ENCODE data around the gene ZNF138.
"Not testable (repeated sequence)": the region's sequence is repeated elsewhere in the genome, so short reads cannot be mapped to it uniquely, and the experiment has no call there.

ZNF138 gene

GRCh38 chr7:64838691-64839090 is 44.5 kb downstream of the ZNF138 start:
- DNase-seq (ENCODE audit: insufficient read length, low spot score) (no peak), FAIRE-seq (no peak)
- TF ChIP-seq POLR2AphosphoS5 (IDR thresholded peaks at IDR 0.05; ENCODE audit: low read depth, low read length) = no peak
- no peak for TF ChIP-seq TAF1 (IDR thresholded peaks at IDR 0.05; ENCODE audit: low read depth, low read length)
- no peak for TF ChIP-seq POU2F2 (IDR thresholded peaks at IDR 0.05; ENCODE audit: low read depth, low read length)
- no peak for TF ChIP-seq SPI1 (IDR thresholded peaks at IDR 0.05; ENCODE audit: low read depth, low read length)
- TF ChIP-seq POLR2A (IDR thresholded peaks at IDR 0.05; ENCODE audit: low read depth, low read length) = no peak
- no peak for TF ChIP-seq PAX5 (IDR thresholded peaks at IDR 0.05; ENCODE audit: insufficient read depth, low read length, severe bottlenecking)

GRCh38 chr7:64839910-64840309 is 45.7 kb downstream of the ZNF138 start:
- TF ChIP-seq PAX5 (IDR thresholded peaks at IDR 0.05; ENCODE audit: insufficient read depth, low read length, severe bottlenecking) (no peak), SPI1 (IDR thresholded peaks at IDR 0.05; ENCODE audit: low read depth, low read length) (no peak)
- DNase-seq (ENCODE audit: insufficient read length, low spot score) (no peak), FAIRE-seq (no peak)

- no peak for FAIRE-seq
- no peak for DNase-seq (ENCODE audit: insufficient read length, low spot score)
- TF ChIP-seq PAX5 (IDR thresholded peaks at IDR 0.05; ENCODE audit: insufficient read depth, low read length, severe bottlenecking) = no peak
- no peak for TF ChIP-seq TAF1 (IDR thresholded peaks at IDR 0.05; ENCODE audit: low read depth, low read length)
- TF ChIP-seq SPI1 (IDR thresholded peaks at IDR 0.05; ENCODE audit: low read depth, low read length) = no peak
- TF ChIP-seq POU2F2 (IDR thresholded peaks at IDR 0.05; ENCODE audit: low read depth, low read length) = no peak
- no peak for TF ChIP-seq POLR2AphosphoS5 (IDR thresholded peaks at IDR 0.05; ENCODE audit: low read depth, low read length)
- TF ChIP-seq POLR2A (IDR thresholded peaks at IDR 0.05; ENCODE audit: low read depth, low read length) = no peak
Observed at GRCh38 chr7:64849250-64849923, 55.2 kb downstream of the ZNF138 start.

GRCh38 chr7:64849924-64850499 is 55.8 kb downstream of the ZNF138 start:
- TF ChIP-seq SPI1 (IDR thresholded peaks at IDR 0.05; ENCODE audit: low read depth, low read length) (no peak), PAX5 (IDR thresholded peaks at IDR 0.05; ENCODE audit: insufficient read depth, low read length, severe bottlenecking) (no peak), TAF1 (IDR thresholded peaks at IDR 0.05; ENCODE audit: low read depth, low read length) (no peak)
- no peak for DNase-seq (ENCODE audit: insufficient read length, low spot score)
- no peak for FAIRE-seq

GRCh38 chr7:64853679-64854078 is 59.5 kb downstream of the ZNF138 start:
- DNase-seq (ENCODE audit: insufficient read length, low spot score) (no peak), FAIRE-seq (no peak)
- TF ChIP-seq SPI1 (IDR thresholded peaks at IDR 0.05; ENCODE audit: low read depth, low read length) (no peak), PAX5 (IDR thresholded peaks at IDR 0.05; ENCODE audit: insufficient read depth, low read length, severe bottlenecking) (no peak), TAF1 (IDR thresholded peaks at IDR 0.05; ENCODE audit: low read depth, low read length) (no peak), POU2F2 (IDR thresholded peaks at IDR 0.05; ENCODE audit: low read depth, low read length) (no peak), POLR2A (IDR thresholded peaks at IDR 0.05; ENCODE audit: low read depth, low read length) (no peak)

GRCh38 chr7:64854969-64855368 is 60.7 kb downstream of the ZNF138 start:
- DNase-seq (ENCODE audit: insufficient read length, low spot score) = no peak
- TF ChIP-seq POLR2AphosphoS5 (IDR thresholded peaks at IDR 0.05; ENCODE audit: low read depth, low read length) (no peak), SPI1 (IDR thresholded peaks at IDR 0.05; ENCODE audit: low read depth, low read length) (no peak), PAX5 (IDR thresholded peaks at IDR 0.05; ENCODE audit: insufficient read depth, low read length, severe bottlenecking) (no peak), TAF1 (IDR thresholded peaks at IDR 0.05; ENCODE audit: low read depth, low read length) (no peak)
- FAIRE-seq = no peak

GRCh38 chr7:64863021-64863420 is 68.8 kb downstream of the ZNF138 start:
- TF ChIP-seq PAX5 (IDR thresholded peaks at IDR 0.05; ENCODE audit: insufficient read depth, low read length, severe bottlenecking) (no peak), TAF1 (IDR thresholded peaks at IDR 0.05; ENCODE audit: low read depth, low read length) (no peak), POLR2A (IDR thresholded peaks at IDR 0.05; ENCODE audit: low read depth, low read length) (no peak), POU2F2 (IDR thresholded peaks at IDR 0.05; ENCODE audit: low read depth, low read length) (no peak), POLR2AphosphoS5 (IDR thresholded peaks at IDR 0.05; ENCODE audit: low read depth, low read length) (no peak), SPI1 (IDR thresholded peaks at IDR 0.05; ENCODE audit: low read depth, low read length) (no peak)
- DNase-seq (ENCODE audit: insufficient read length, low spot score) = no peak
- no peak for FAIRE-seq

GRCh38 chr7:64863530-64863929 is 69.3 kb downstream of the ZNF138 start:
- FAIRE-seq = not testable (repeated sequence)

GRCh38 chr7:64863969-64864368 is 69.7 kb downstream of the ZNF138 start:
- TF ChIP-seq POLR2AphosphoS5 (IDR thresholded peaks at IDR 0.05; ENCODE audit: low read depth, low read length) (no peak), POLR2A (IDR thresholded peaks at IDR 0.05; ENCODE audit: low read depth, low read length) (no peak), POU2F2 (IDR thresholded peaks at IDR 0.05; ENCODE audit: low read depth, low read length) (no peak), TAF1 (IDR thresholded peaks at IDR 0.05; ENCODE audit: low read depth, low read length) (no peak), SPI1 (IDR thresholded peaks at IDR 0.05; ENCODE audit: low read depth, low read length) (no peak), PAX5 (IDR thresholded peaks at IDR 0.05; ENCODE audit: insufficient read depth, low read length, severe bottlenecking) (no peak)
- DNase-seq (ENCODE audit: insufficient read length, low spot score) (no peak), FAIRE-seq (no peak)

More at GRCh38 chr7:64863530-64863929, 69.3 kb downstream of the ZNF138 start:
- not testable (repeated sequence) for DNase-seq (ENCODE audit: insufficient read length, low spot score)

GRCh38 chr7:64867863-64868440 is 73.7 kb downstream of the ZNF138 start:
- DNase-seq (ENCODE audit: insufficient read length, low spot score) = no peak

More at GRCh38 chr7:64867863-64868440, 73.7 kb downstream of the ZNF138 start:
- FAIRE-seq = no peak
- TF ChIP-seq SPI1 (IDR thresholded peaks at IDR 0.05; ENCODE audit: low read depth, low read length) (no peak), TAF1 (IDR thresholded peaks at IDR 0.05; ENCODE audit: low read depth, low read length) (no peak), POU2F2 (IDR thresholded peaks at IDR 0.05; ENCODE audit: low read depth, low read length) (no peak), POLR2A (IDR thresholded peaks at IDR 0.05; ENCODE audit: low read depth, low read length) (no peak), PAX5 (IDR thresholded peaks at IDR 0.05; ENCODE audit: insufficient read depth, low read length, severe bottlenecking) (no peak), POLR2AphosphoS5 (IDR thresholded peaks at IDR 0.05; ENCODE audit: low read depth, low read length) (no peak)

Data from GM12891 (cell line).